Keratinocyte (primary cell): Measurements from ENCODE around the gene PRR5. TPM values are rescaled to one million over a fixed set of nuclear protein-coding genes. Genes with fewer than 3 reads are reported as not detected.

Experiments
- DNase-seq: peaks from one replicate; pipeline ENCODE4 v3.0.0-alpha.2; 2011; ENCODE audit warnings: low read depth, missing footprints, low spot score
- FAIRE-seq: peaks from 2 replicates; lab custom pipeline; 2011; peaks lifted over from hg19 to GRCh38; lab: Jason Lieb, UNC
- H2AFZ ChIP-seq: 2 replicates; pipeline ENCODE4 v1.6.0; 2012; ENCODE audit warnings: low read length, control low read depth, inconsistent platforms; ENCODE audit not compliant: control insufficient read depth
- H3K27ac ChIP-seq: 2 replicates; pipeline ENCODE4 v1.5.1; 2011; ENCODE audit warnings: low read length; ENCODE audit not compliant: control insufficient read depth, insufficient read depth
- H3K27me3 ChIP-seq: 3 replicates; pipeline ENCODE4 v1.6.0; 2011; ENCODE audit warnings: low read length; ENCODE audit not compliant: control insufficient read depth, insufficient read depth; ENCODE audit errors: extremely low read depth
- H3K36me3 ChIP-seq, 2 experiments: 2 replicates in 1 of 2; 3 replicates in 1 of 2; pipeline ENCODE4 v1.5.1; 2011; ENCODE audit warnings: low read length in 2 of 2, mild to moderate bottlenecking in 1 of 2; ENCODE audit not compliant: control insufficient read depth in 2 of 2, insufficient read depth in 2 of 2; ENCODE audit errors: extremely low read depth in 1 of 2
- H3K4me1 ChIP-seq: 3 replicates; pipeline ENCODE4 v1.5.1; 2011; ENCODE audit warnings: low read length; ENCODE audit not compliant: control insufficient read depth, insufficient read depth; ENCODE audit errors: extremely low read depth
- H3K4me2 ChIP-seq: 3 replicates; pipeline ENCODE4 v1.6.0; 2011; ENCODE audit warnings: low read depth, low read length; ENCODE audit not compliant: control insufficient read depth, insufficient read depth; ENCODE audit errors: extremely low read depth
- H3K4me3 ChIP-seq, 3 experiments: fragments of 200-600 bp in 1 of 3; sonication (generic) in 1 of 3; 2 replicates in 2 of 3; 3 replicates in 1 of 3; pipeline ENCODE4 v1.5.1; 2011 to 2016; ENCODE audit warnings: low read length in 3 of 3, mild to moderate bottlenecking in 3 of 3, control low read depth in 2 of 3, inconsistent platforms in 1 of 3, low read depth in 1 of 3, mixed read lengths in 1 of 3, mixed run types in 1 of 3, moderate library complexity in 1 of 3; ENCODE audit not compliant: control insufficient read depth in 2 of 3, insufficient read depth in 2 of 3; ENCODE audit errors: extremely low read depth in 1 of 3
- H3K79me2 ChIP-seq: 2 replicates; pipeline ENCODE4 v1.6.0; 2012; ENCODE audit warnings: low read length; ENCODE audit not compliant: control insufficient read depth, insufficient read depth
- H3K9ac ChIP-seq: 3 replicates; pipeline ENCODE4 v1.6.0; 2011; ENCODE audit warnings: low read length; ENCODE audit not compliant: control insufficient read depth, insufficient read depth; ENCODE audit errors: extremely low read depth
- H3K9me1 ChIP-seq: 3 replicates; pipeline ENCODE4 v1.6.0; 2011; ENCODE audit warnings: low read length; ENCODE audit not compliant: control insufficient read depth, insufficient read depth; ENCODE audit errors: extremely low read depth
- H3K9me3 ChIP-seq: 2 replicates; pipeline ENCODE4 v1.5.1; 2012; ENCODE audit warnings: low read depth, low read length; ENCODE audit not compliant: control insufficient read depth
- H4K20me1 ChIP-seq: 3 replicates; pipeline ENCODE4 v1.6.0; 2011; ENCODE audit warnings: low read length; ENCODE audit not compliant: control insufficient read depth, insufficient read depth; ENCODE audit errors: extremely low read depth
- CTCF ChIP-seq, 3 experiments: IDR thresholded peaks in 1 of 3; conservative IDR thresholded peaks in 1 of 3; optimal IDR thresholded peaks in 1 of 3; 2 replicates in 2 of 3; 3 replicates in 1 of 3; pipeline versions ENCODE3 to v1.5.1; 2011; ENCODE audit warnings: low read length in 3 of 3, mild to moderate bottlenecking in 3 of 3, moderate library complexity in 2 of 3, control low read depth in 1 of 3, inconsistent platforms in 1 of 3; ENCODE audit not compliant: insufficient read depth in 2 of 3; ENCODE audit errors: extremely low read depth in 1 of 3
- EZH2 ChIP-seq: IDR thresholded peaks from one replicate; pipeline ENCODE4 v1.6.1; 2012; ENCODE audit warnings: inconsistent platforms, mild to moderate bottlenecking, low read length, moderate library complexity
- dilution Hi-C: fragments of 300-500 bp; cut with MboI; formaldehyde crosslinking; loops from one replicate; pipeline ENCODE4 v1.7.0; 2020; ENCODE audit warnings: low sequenced_read_pairs; ENCODE audit not compliant: extremely low pct_ligation_motif_present
- polyA plus RNA-seq, 5 experiments: library from polyadenylated mRNA; depleted of rRNA in 3 of 5; stranded (reverse) in 3 of 5; stranded (forward) in 1 of 5; unstranded in 1 of 5; fragments of >200 nt; gene quantifications; 1 replicate in 1 of 5; 2 replicates in 3 of 5; 3 replicates in 1 of 5; pipeline versions ENCODE4 v1.2.1 to v1.2.3, GENCODE V29; 2011 to 2012; ENCODE audit warnings: missing spikeins in 2 of 5, low read depth in 1 of 5, low replicate concordance in 1 of 5

Gene PRR5
- polyA plus RNA-seq, 1 donor (not counting 4 experiments of a cell fraction or from before 2014, with no cell fraction given), result 9.1 TPM

- Histone ChIP-seq H3K9ac (no peak overlapping the region), H3K27ac (no peak overlapping the region), H3K4me2 (no peak overlapping the region), H3K27me3 (no peaks in the 10 kb centered on the region), H2AFZ (no peak overlapping the region), H3K79me2 (no peaks in the 10 kb centered on the region), H3K9me3 (no peaks in the 10 kb centered on the region), H3K9me1 (no peaks in the 10 kb centered on the region), H4K20me1 (no peaks in the 10 kb centered on the region), H3K36me3 (no peaks in the 10 kb centered on the region), H3K4me3 (no peak overlapping the region), H3K4me1 (peaks cover 12% of the 10 kb centered on the region)
- FAIRE-seq (no peak), DNase-seq (no peak)
- dilution Hi-C loops, result no loop called here
- TF ChIP-seq EZH2, result no peak
- no peak for TF ChIP-seq CTCF (optimal IDR thresholded peaks at IDR 0.05 in 1 of 3, IDR thresholded peaks at IDR 0.05 in 1 of 3, conservative IDR thresholded peaks at IDR 0.05 in 1 of 3; ENCODE audit: extremely low read depth in 1 of 3, insufficient read depth in 2 of 3, low read length in 3 of 3)
These were observed 8.9 kb upstream of the PRR5 start for GRCh38 chr22:44693145-44693544.

- dilution Hi-C loops, result no loop called here
- Histone ChIP-seq H3K4me1 (peaks cover 12% of the 10 kb centered on the region), H3K9ac (no peak overlapping the region), H4K20me1 (no peaks in the 10 kb centered on the region), H3K79me2 (no peaks in the 10 kb centered on the region), H3K4me3 (no peak overlapping the region), H2AFZ (no peak overlapping the region), H3K9me1 (no peaks in the 10 kb centered on the region), H3K4me2 (no peak overlapping the region), H3K36me3 (no peaks in the 10 kb centered on the region), H3K27me3 (no peaks in the 10 kb centered on the region), H3K27ac (no peak overlapping the region), H3K9me3 (no peaks in the 10 kb centered on the region)
- TF ChIP-seq CTCF (optimal IDR thresholded peaks at IDR 0.05 in 1 of 3, IDR thresholded peaks at IDR 0.05 in 1 of 3, conservative IDR thresholded peaks at IDR 0.05 in 1 of 3; ENCODE audit: extremely low read depth in 1 of 3, insufficient read depth in 2 of 3, low read length in 3 of 3) (no peak), EZH2 (no peak)
- FAIRE-seq, result no peak
- DNase-seq, result no peak
These were observed 8.2 kb upstream of the PRR5 start for GRCh38 chr22:44693756-44694155.
